DND-41 (cell line): ENCODE data around the gene ATAD3B.
"Not testable (repeated sequence)": the region's sequence is repeated elsewhere in the genome, so short reads cannot be mapped to it uniquely, and the experiment has no call there.

Source experiments
- ATAC-seq: fragments of 200-7000 bp; cut with Tn5 transposase; 3 replicates; pipeline ENCODE4 v1.9.1; 2021; ENCODE audit warnings: low read depth; ENCODE audit not compliant: insufficient read depth
- DNase-seq: peaks from one replicate; pipeline ENCODE4 v3.0.0-alpha.2; 2020
- H2AFZ ChIP-seq: 2 replicates; pipeline ENCODE4 v1.6.0; 2012; ENCODE audit warnings: low read depth, low read length
- H3K27ac ChIP-seq: 2 replicates; pipeline ENCODE4 v1.5.1; 2012; ENCODE audit warnings: low read length, inconsistent platforms
- H3K27me3 ChIP-seq: fragments of 200-600 bp; sonication (generic); 2 replicates; pipeline ENCODE4 v1.6.0; 2012; ENCODE audit warnings: low read length, mild to moderate bottlenecking, inconsistent platforms; ENCODE audit not compliant: insufficient read depth, poor library complexity
- H3K36me3 ChIP-seq: 2 replicates; pipeline ENCODE4 v1.5.1; 2012; ENCODE audit warnings: low read length, inconsistent platforms; ENCODE audit not compliant: insufficient read depth
- H3K4me1 ChIP-seq: 2 replicates; pipeline ENCODE4 v1.5.1; 2012; ENCODE audit warnings: mild to moderate bottlenecking, low read length; ENCODE audit not compliant: insufficient read depth
- H3K4me2 ChIP-seq: 2 replicates; pipeline ENCODE4 v1.6.0; 2012; ENCODE audit warnings: mild to moderate bottlenecking, moderate library complexity, low read length, inconsistent platforms; ENCODE audit not compliant: insufficient read depth
- H3K4me3 ChIP-seq, 2 experiments: fragments of 200-600 bp in 1 of 2; shearing (Covaris generic) in 1 of 2; 2 replicates each; pipeline ENCODE4 v1.5.1; 2012 to 2016; ENCODE audit warnings: inconsistent platforms in 2 of 2, low read length in 2 of 2, mild to moderate bottlenecking in 2 of 2, low read depth in 1 of 2, moderate library complexity in 1 of 2
- H3K79me2 ChIP-seq: 2 replicates; pipeline ENCODE4 v1.6.0; 2012; ENCODE audit warnings: low read length, inconsistent platforms; ENCODE audit not compliant: insufficient read depth
- H3K9ac ChIP-seq: 2 replicates; pipeline ENCODE4 v1.6.0; 2012; ENCODE audit warnings: low read depth, mild to moderate bottlenecking, inconsistent platforms, low read length, moderate library complexity
- H3K9me3 ChIP-seq: 2 replicates; pipeline ENCODE4 v1.5.1; 2012; ENCODE audit warnings: low read length, moderate library complexity, mild to moderate bottlenecking, inconsistent platforms; ENCODE audit not compliant: insufficient read depth, severe bottlenecking
- H4K20me1 ChIP-seq: 2 replicates; pipeline ENCODE4 v1.6.0; 2012; ENCODE audit warnings: low read length; ENCODE audit not compliant: insufficient read depth
- CTCF ChIP-seq: IDR thresholded peaks from 2 replicates; pipeline ENCODE4 v1.5.1; 2012; ENCODE audit warnings: borderline replicate concordance, low read length, moderate library complexity, mild to moderate bottlenecking; ENCODE audit not compliant: poor library complexity, severe bottlenecking; ENCODE audit errors: extremely low read depth
- EZH2 ChIP-seq: IDR thresholded peaks from 3 replicates; pipeline ENCODE4 v1.6.1; 2012; ENCODE audit warnings: borderline replicate concordance, low read depth, mild to moderate bottlenecking, moderate library complexity, low read length, inconsistent platforms; ENCODE audit not compliant: severe bottlenecking

Gene ATAD3B

GRCh38 chr1:1482856-1483255 lies 11.3 kb downstream of the ATAD3B start:
- no peak overlapping the region for H3K4me2 ChIP-seq
- no peak overlapping the region for H3K27ac ChIP-seq
- DNase-seq (no peak), ATAC-seq (no peak)
- TF ChIP-seq EZH2: no peak
- no peak for TF ChIP-seq CTCF
- H3K79me2 ChIP-seq: no peaks in the 10 kb centered on the region
- no peak overlapping the region for H3K9ac ChIP-seq
- peaks cover 3% of the 10 kb centered on the region; the same call in 1 of the 2 replicates for H4K20me1 ChIP-seq
- H3K4me1 ChIP-seq: no peaks in the 10 kb centered on the region
- H3K9me3 ChIP-seq: no peaks in the 10 kb centered on the region
- H3K27me3 ChIP-seq: no peaks in the 10 kb centered on the region
- H2AFZ ChIP-seq: no peak overlapping the region
- peaks cover 69% of the 10 kb centered on the region for H3K36me3 ChIP-seq
- no peak overlapping the region for H3K4me3 ChIP-seq

GRCh38 chr1:1483714-1484113 lies 12.1 kb downstream of the ATAD3B start:
- no peaks in the 10 kb centered on the region for H3K27me3 ChIP-seq
- no peaks in the 10 kb centered on the region for H3K9me3 ChIP-seq
- no peaks in the 10 kb centered on the region for H3K79me2 ChIP-seq
- peaks cover 71% of the 10 kb centered on the region for H3K36me3 ChIP-seq
- H2AFZ ChIP-seq: no peak overlapping the region
- H3K4me3 ChIP-seq: no peak overlapping the region
- no peak overlapping the region for H3K4me2 ChIP-seq
- no peaks in the 10 kb centered on the region for H3K4me1 ChIP-seq
- ATAC-seq: no peak
- H4K20me1 ChIP-seq: no peaks in the 10 kb centered on the region; the same call in 1 of the 2 replicates
- TF ChIP-seq CTCF (no peak), EZH2 (no peak)
- DNase-seq: no peak
- H3K9ac ChIP-seq: no peak overlapping the region
- no peak overlapping the region for H3K27ac ChIP-seq

- not testable (repeated sequence) for H2AFZ ChIP-seq, H3K4me2 ChIP-seq, H3K9ac ChIP-seq, ATAC-seq, H3K27ac ChIP-seq, H4K20me1 ChIP-seq, DNase-seq, H3K9me3 ChIP-seq, H3K4me1 ChIP-seq, H3K27me3 ChIP-seq, H3K4me3 ChIP-seq, H3K79me2 ChIP-seq
- H3K36me3 ChIP-seq: peaks cover 75% of the 10 kb centered on the region
Measured at GRCh38 chr1:1484976-1485750, 13.6 kb downstream of the ATAD3B start.

- peaks cover 78% of the 10 kb centered on the region for H3K36me3 ChIP-seq
Measured at GRCh38 chr1:1485755-1486317, 14.3 kb downstream of the ATAD3B start.

More at GRCh38 chr1:1485755-1486317, 14.3 kb downstream of the ATAD3B start:
- not testable (repeated sequence) for H3K4me3 ChIP-seq, H3K4me2 ChIP-seq, H2AFZ ChIP-seq, H3K27ac ChIP-seq, DNase-seq, H3K79me2 ChIP-seq, H3K4me1 ChIP-seq, H3K9me3 ChIP-seq, H3K27me3 ChIP-seq, H4K20me1 ChIP-seq, H3K9ac ChIP-seq
- ATAC-seq: 0 out of 3 replicates have a peak, but pooled peaks have one; percentile 14
